CD14-positive monocyte (primary cell): Measurements from ENCODE around the gene DLGAP1. TPM values are rescaled to one million over a fixed set of nuclear protein-coding genes. Genes with fewer than 3 reads are reported as not detected.
A peak's percentile ranks its signal among the peaks of the same experiment; 100 is the strongest.

Source experiments
- DNase-seq, 3 donors: peaks; one replicate each; pipeline ENCODE4 v3.0.0-alpha.2; 2011 to 2022
- H2AFZ ChIP-seq: 2 replicates; pipeline ENCODE4 v1.6.0; 2012; ENCODE audit warnings: mild to moderate bottlenecking, low read depth, low read length, inconsistent platforms; ENCODE audit not compliant: insufficient read depth, poor library complexity, severe bottlenecking
- H3K27ac ChIP-seq, 2 donors: 1 replicate in 1 of 2; 2 replicates in 1 of 2; pipeline ENCODE4 v1.5.1; 2012 to 2013; ENCODE audit warnings: low read length in 2 of 2, control low read depth in 1 of 2, inconsistent platforms in 1 of 2, low read depth in 1 of 2, mild to moderate bottlenecking in 1 of 2
- H3K27me3 ChIP-seq, 2 donors: one replicate each; pipeline versions ENCODE4 v1.6.0 to v1.6.1; 2011 to 2013; ENCODE audit warnings: low read length in 2 of 2; ENCODE audit not compliant: control insufficient read depth in 2 of 2, insufficient read depth in 2 of 2
- H3K36me3 ChIP-seq, 2 donors: replicated peaks in 1 of 2; 1 replicate in 1 of 2; 2 replicates in 1 of 2; pipeline versions ENCODE4 v1.5.1 to v1.6.1; 2012 to 2013; ENCODE audit warnings: low read length in 2 of 2, control low read depth in 1 of 2, inconsistent platforms in 1 of 2, mild to moderate bottlenecking in 1 of 2; ENCODE audit not compliant: insufficient read depth in 2 of 2, control insufficient read depth in 1 of 2
- H3K4me1 ChIP-seq, 2 donors: 1 replicate in 1 of 2; 2 replicates in 1 of 2; pipeline versions ENCODE4 v1.5.1 to v1.6.1; 2012 to 2013; ENCODE audit warnings: low read length in 2 of 2, control low read depth in 1 of 2, inconsistent platforms in 1 of 2, mild to moderate bottlenecking in 1 of 2, moderate library complexity in 1 of 2; ENCODE audit not compliant: insufficient read depth in 2 of 2, control insufficient read depth in 1 of 2
- H3K4me2 ChIP-seq: replicated peaks from 2 replicates; pipeline ENCODE3; 2012; ENCODE audit warnings: low read length, moderate library complexity, mild to moderate bottlenecking; ENCODE audit not compliant: poor library complexity, severe bottlenecking; ENCODE audit errors: extremely low read depth
- H3K4me3 ChIP-seq, 3 experiments: fragments of 200-600 bp in 1 of 3; sonication (generic) in 1 of 3; replicated peaks in 1 of 3; 1 replicate in 2 of 3; 2 replicates in 1 of 3; pipeline ENCODE4 v1.5.1; 2011 to 2013; ENCODE audit warnings: low read length in 3 of 3, mild to moderate bottlenecking in 3 of 3, control low read depth in 2 of 3, low read depth in 2 of 3, inconsistent platforms in 1 of 3, moderate library complexity in 1 of 3
- H3K79me2 ChIP-seq: 2 replicates; pipeline ENCODE4 v1.6.0; 2012; ENCODE audit warnings: mild to moderate bottlenecking, control low read depth, inconsistent platforms, low read length, moderate library complexity; ENCODE audit not compliant: insufficient read depth
- H3K9ac ChIP-seq: 2 replicates; pipeline ENCODE4 v1.6.0; 2017; ENCODE audit warnings: low read length, mild to moderate bottlenecking; ENCODE audit not compliant: insufficient read depth, poor library complexity, severe bottlenecking
- H3K9me3 ChIP-seq, 2 donors: replicated peaks in 1 of 2; 1 replicate in 1 of 2; 2 replicates in 1 of 2; pipeline versions ENCODE4 v1.5.1 to v1.6.1; 2012 to 2013; ENCODE audit warnings: low read length in 2 of 2, control low read depth in 1 of 2; ENCODE audit not compliant: control insufficient read depth in 1 of 2, insufficient read depth in 1 of 2
- H4K20me1 ChIP-seq: 2 replicates; pipeline ENCODE4 v1.6.0; 2012; ENCODE audit warnings: mild to moderate bottlenecking, low read length, control low read depth, moderate library complexity; ENCODE audit not compliant: insufficient read depth
- H3K27ac Mint-ChIP-seq, 7 donors: one replicate each; pipeline ENCODE4 v1.8.0; 2020; ENCODE audit warnings: mild to moderate bottlenecking in 7 of 7, mixed read lengths in 7 of 7, moderate library complexity in 6 of 7, inconsistent platforms in 2 of 7
- H3K27me3 Mint-ChIP-seq, 3 donors: one replicate each; pipeline ENCODE4 v1.8.0; 2021 to 2022; ENCODE audit warnings: low read depth in 3 of 3, mild to moderate bottlenecking in 3 of 3, mixed read lengths in 3 of 3, moderate library complexity in 3 of 3, inconsistent platforms in 1 of 3
- H3K36me3 Mint-ChIP-seq, 2 donors: one replicate each; pipeline ENCODE4 v1.8.0; 2020; ENCODE audit warnings: mixed read lengths in 2 of 2, inconsistent platforms in 1 of 2, mild to moderate bottlenecking in 1 of 2
- H3K4me1 Mint-ChIP-seq: one replicate; pipeline ENCODE4 v1.8.0; 2020; ENCODE audit warnings: mild to moderate bottlenecking, mixed read lengths
- H3K4me3 Mint-ChIP-seq, 2 donors: one replicate each; pipeline ENCODE4 v1.8.0; 2020; ENCODE audit warnings: mild to moderate bottlenecking in 2 of 2, mixed read lengths in 2 of 2, moderate library complexity in 1 of 2
- H3K9me3 Mint-ChIP-seq, 7 donors: one replicate each; pipeline ENCODE4 v1.8.0; 2020 to 2022; ENCODE audit warnings: mixed read lengths in 7 of 7, mild to moderate bottlenecking in 6 of 7, moderate library complexity in 6 of 7, inconsistent platforms in 2 of 7
- WGBS: methylation state at CpG from one replicate; pipeline ENCODE4 v1.1.5; 2013; ENCODE audit warnings: missing lambda C conversion rate; ENCODE audit not compliant: insufficient coverage; 5-methylcytosine and 5-hydroxymethylcytosine counted together
- intact Hi-C, 2 donors: fragments of 100-400 bp; cut with micrococcal nuclease; formaldehyde crosslinking; loops; one replicate each; pipeline versions ENCODE4 v1.15.0 to v1.15.1; 2023
- polyA plus RNA-seq, 3 donors: library from polyadenylated mRNA; depleted of rRNA in 1 of 3; unstranded in 2 of 3; stranded (reverse) in 1 of 3; fragments of 300-500 nt in 2 of 3; fragments of >200 nt in 1 of 3; fragmentation: Illumina TruSeq in 2 of 3; gene quantifications; 1 replicate in 2 of 3; 2 replicates in 1 of 3; pipeline ENCODE4 v1.2.3, GENCODE V29; 2012 to 2021
- TF ChIP-seq, protein P1 (sequence below): fragments of 200-600 bp; IDR thresholded peaks from one replicate; pipeline ENCODE4 v1.8.0; 2022; ENCODE audit warnings: antibody characterized with exemption, mild to moderate bottlenecking

Gene DLGAP1
- polyA plus RNA-seq, 3 donors, result 0.09 to 0.42 TPM; not detected in 1

DNA sequence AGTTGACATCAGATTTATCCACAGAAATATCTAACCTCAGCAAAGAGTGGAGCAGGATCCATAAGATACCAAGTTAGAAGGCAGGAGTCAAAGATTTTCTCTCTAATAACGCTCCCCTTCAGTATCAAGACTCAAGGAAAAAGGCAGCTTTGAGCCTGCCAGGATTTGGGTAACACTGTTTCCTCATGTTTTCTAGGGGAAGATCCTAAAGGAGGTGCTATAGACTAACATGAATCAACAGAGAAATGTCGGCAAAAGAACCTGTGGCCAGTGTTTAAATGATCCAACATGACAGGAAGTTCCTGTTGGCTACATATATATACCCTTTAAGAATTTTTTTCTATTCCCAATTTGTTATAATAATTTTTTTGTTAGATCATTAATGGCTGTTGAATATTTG lies 602.8 kb downstream of the DLGAP1 start:
- Histone ChIP-seq H3K9ac (no peak overlapping the region), H3K27ac (no peak overlapping the region), H3K4me1 (no peaks in the 10 kb centered on the region), H2AFZ (no peak overlapping the region), H4K20me1 (no peaks in the 10 kb centered on the region), H3K27me3 (no peaks in the 10 kb centered on the region), H3K9me3 (no peaks in the 10 kb centered on the region), H3K4me2 (no peak overlapping the region), H3K79me2 (no peaks in the 10 kb centered on the region), H3K4me3 (no peak overlapping the region), H3K36me3 (no peaks in the 10 kb centered on the region)
- Mint-ChIP-seq H3K9me3 (peaks cover 0 to 3% (median 0%) of the 10 kb centered on the region in 7 donors), H3K36me3 (no peaks in the 10 kb centered on the region), H3K4me3 (no peak overlapping the region), H3K4me1 (no peaks in the 10 kb centered on the region), H3K27me3 (peaks cover 0 to 6% (median 0%) of the 10 kb centered on the region in 3 donors), H3K27ac (no peak overlapping the region)
- no peak for DNase-seq
- WGBS, result no CpG with 5 or more reads among the region's 2 CpGs
- TF ChIP-seq, protein P1, sequence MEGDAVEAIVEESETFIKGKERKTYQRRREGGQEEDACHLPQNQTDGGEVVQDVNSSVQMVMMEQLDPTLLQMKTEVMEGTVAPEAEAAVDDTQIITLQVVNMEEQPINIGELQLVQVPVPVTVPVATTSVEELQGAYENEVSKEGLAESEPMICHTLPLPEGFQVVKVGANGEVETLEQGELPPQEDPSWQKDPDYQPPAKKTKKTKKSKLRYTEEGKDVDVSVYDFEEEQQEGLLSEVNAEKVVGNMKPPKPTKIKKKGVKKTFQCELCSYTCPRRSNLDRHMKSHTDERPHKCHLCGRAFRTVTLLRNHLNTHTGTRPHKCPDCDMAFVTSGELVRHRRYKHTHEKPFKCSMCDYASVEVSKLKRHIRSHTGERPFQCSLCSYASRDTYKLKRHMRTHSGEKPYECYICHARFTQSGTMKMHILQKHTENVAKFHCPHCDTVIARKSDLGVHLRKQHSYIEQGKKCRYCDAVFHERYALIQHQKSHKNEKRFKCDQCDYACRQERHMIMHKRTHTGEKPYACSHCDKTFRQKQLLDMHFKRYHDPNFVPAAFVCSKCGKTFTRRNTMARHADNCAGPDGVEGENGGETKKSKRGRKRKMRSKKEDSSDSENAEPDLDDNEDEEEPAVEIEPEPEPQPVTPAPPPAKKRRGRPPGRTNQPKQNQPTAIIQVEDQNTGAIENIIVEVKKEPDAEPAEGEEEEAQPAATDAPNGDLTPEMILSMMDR, result no peak
- intact Hi-C loops, result no loop called here

DNA sequence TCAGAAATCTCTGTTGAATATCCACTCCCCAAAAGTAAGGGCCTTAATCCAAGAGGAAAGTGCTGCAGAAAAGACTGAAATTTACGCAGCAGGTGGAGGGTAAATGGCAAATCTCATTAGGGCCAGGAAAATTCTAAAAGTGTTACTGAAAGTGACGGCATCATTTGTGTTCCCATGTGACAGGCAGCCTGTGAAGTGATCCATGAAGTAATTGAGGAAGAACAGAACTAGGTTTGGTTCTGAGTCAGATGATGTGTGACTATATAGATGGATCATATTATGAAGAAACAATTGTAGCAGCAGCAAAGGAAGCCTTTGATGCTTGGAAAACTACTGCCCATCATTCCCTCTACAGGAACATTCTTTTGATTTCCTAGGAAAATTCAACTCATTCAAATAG lies 603.9 kb downstream of the DLGAP1 start:
- Histone ChIP-seq H3K79me2 (no peaks in the 10 kb centered on the region), H3K9ac (no peak overlapping the region), H3K4me3 (no peak overlapping the region), H3K36me3 (no peaks in the 10 kb centered on the region), H3K27me3 (no peaks in the 10 kb centered on the region), H4K20me1 (no peaks in the 10 kb centered on the region), H3K27ac (no peak overlapping the region), H3K4me2 (no peak overlapping the region), H2AFZ (no peak overlapping the region), H3K4me1 (no peaks in the 10 kb centered on the region), H3K9me3 (no peaks in the 10 kb centered on the region)
- intact Hi-C loops, result no loop called here
- Mint-ChIP-seq H3K4me3 (no peak overlapping the region), H3K36me3 (no peaks in the 10 kb centered on the region), H3K4me1 (no peaks in the 10 kb centered on the region), H3K27me3 (peaks cover 0 to 6% (median 0%) of the 10 kb centered on the region in 3 donors), H3K9me3 (peaks cover 0 to 3% (median 0%) of the 10 kb centered on the region in 7 donors), H3K27ac (no peak overlapping the region)
- peak in 1 of 3 donors; percentile 30 for DNase-seq
- 80% methylated on average over 1 of the region's 2 CpGs for WGBS
- TF ChIP-seq, protein P1, result no peak
